DMS 273 (cell line): ENCODE data around the gene CDH23.

Source experiments
- DNase-seq: peaks from one replicate; lab custom pipeline; 2025; ENCODE audit not compliant: unreplicated experiment; lab: John Stamatoyannopoulos, UW

Gene CDH23

GRCh38 chr10:71727738-71728737 lies 331.3 kb downstream of the CDH23 start:
- peak; percentile 86 for DNase-seq

GRCh38 chr10:71729161-71729636 lies 332.5 kb downstream of the CDH23 start:
- peak; percentile 49 for DNase-seq

- no peak for DNase-seq
Observed at GRCh38 chr10:71731791-71732190, 335.1 kb downstream of the CDH23 start.

- DNase-seq, result no peak
Observed at GRCh38 chr10:71734797-71735196, 338.1 kb downstream of the CDH23 start.

GRCh38 chr10:71735709-71736569 lies 339.2 kb downstream of the CDH23 start:
- DNase-seq, result no peak

GRCh38 chr10:71736570-71736952 lies 339.8 kb downstream of the CDH23 start:
- DNase-seq, result peak; percentile 71

GRCh38 chr10:71737001-71737833 lies 340.5 kb downstream of the CDH23 start:
- DNase-seq, result peak; percentile 88

- DNase-seq, result peak; percentile 54
Observed at GRCh38 chr10:71737834-71738197, 341.1 kb downstream of the CDH23 start.

GRCh38 chr10:71739358-71739900 lies 342.7 kb downstream of the CDH23 start:
- no peak for DNase-seq

GRCh38 chr10:71740069-71740653 lies 343.4 kb downstream of the CDH23 start:
- DNase-seq, result peak; percentile 82

- DNase-seq, result no peak
Observed at GRCh38 chr10:71741029-71741428, 344.3 kb downstream of the CDH23 start.

- no peak for DNase-seq
Observed at GRCh38 chr10:71741671-71742070, 345.0 kb downstream of the CDH23 start.

GRCh38 chr10:71742301-71743088 lies 345.8 kb downstream of the CDH23 start:
- no peak for DNase-seq

GRCh38 chr10:71743089-71743838 lies 346.5 kb downstream of the CDH23 start:
- DNase-seq, result no peak

- no peak for DNase-seq
Observed at GRCh38 chr10:71743866-71744265, 347.1 kb downstream of the CDH23 start.

- no peak for DNase-seq
Observed at GRCh38 chr10:71744897-71745663, 348.4 kb downstream of the CDH23 start.

- DNase-seq, result no peak
Observed at GRCh38 chr10:71745664-71746250, 349.0 kb downstream of the CDH23 start.
